ENCODE results near the gene SMDT1.

DNA sequence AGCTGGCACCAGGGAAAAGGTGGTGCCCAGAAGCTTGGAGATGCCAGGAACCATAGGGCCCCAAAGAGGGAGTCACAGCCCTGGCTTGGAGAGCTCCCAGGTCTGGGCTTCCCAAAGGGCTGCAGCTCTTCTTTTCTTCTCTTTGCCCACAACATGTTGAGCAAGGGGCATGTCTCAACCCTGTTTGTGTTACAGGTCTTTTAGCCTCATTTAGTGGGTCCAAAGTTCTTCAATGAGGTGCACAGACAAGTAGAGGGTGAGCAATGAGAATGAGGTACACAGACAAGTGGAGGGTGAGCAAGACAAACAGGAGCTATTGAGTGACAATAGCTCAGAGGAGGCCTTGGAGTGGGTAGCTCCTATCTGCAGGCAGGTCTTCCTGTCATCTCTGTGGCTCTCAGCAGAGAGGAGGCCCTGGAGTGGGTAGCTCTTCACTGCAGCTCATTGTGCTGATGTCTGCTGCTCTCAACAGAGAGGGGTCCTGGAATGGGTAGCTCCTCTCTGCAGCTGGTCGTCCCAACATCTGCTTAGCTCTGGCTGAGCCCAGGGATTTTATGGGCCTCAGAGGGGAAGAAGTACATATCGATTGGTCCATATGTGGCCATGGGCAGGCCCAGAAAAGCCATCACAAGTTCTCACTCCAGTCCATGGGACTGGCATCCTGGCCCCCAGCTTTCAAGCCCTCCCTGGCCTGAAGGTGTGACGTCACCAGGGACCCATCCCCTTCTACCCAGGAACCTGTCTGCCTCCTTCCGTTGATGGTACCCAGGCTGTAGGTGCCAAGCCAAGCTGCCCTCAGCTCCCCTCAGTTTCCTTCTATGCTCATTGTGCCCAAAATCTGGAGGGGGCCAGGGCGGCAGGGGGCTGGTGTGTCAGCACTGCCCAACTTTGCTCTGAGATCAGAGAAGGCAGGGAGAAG lies 46.0 kb upstream of the SMDT1 start:
- TF ChIP-seq, protein P1, sequence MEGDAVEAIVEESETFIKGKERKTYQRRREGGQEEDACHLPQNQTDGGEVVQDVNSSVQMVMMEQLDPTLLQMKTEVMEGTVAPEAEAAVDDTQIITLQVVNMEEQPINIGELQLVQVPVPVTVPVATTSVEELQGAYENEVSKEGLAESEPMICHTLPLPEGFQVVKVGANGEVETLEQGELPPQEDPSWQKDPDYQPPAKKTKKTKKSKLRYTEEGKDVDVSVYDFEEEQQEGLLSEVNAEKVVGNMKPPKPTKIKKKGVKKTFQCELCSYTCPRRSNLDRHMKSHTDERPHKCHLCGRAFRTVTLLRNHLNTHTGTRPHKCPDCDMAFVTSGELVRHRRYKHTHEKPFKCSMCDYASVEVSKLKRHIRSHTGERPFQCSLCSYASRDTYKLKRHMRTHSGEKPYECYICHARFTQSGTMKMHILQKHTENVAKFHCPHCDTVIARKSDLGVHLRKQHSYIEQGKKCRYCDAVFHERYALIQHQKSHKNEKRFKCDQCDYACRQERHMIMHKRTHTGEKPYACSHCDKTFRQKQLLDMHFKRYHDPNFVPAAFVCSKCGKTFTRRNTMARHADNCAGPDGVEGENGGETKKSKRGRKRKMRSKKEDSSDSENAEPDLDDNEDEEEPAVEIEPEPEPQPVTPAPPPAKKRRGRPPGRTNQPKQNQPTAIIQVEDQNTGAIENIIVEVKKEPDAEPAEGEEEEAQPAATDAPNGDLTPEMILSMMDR (IDR thresholded peaks at IDR 0.05; ENCODE audit: low read length): no peak
- TF ChIP-seq EZH2 (optimal IDR thresholded peaks at IDR 0.05; ENCODE audit: low read depth, low read length): no peak
- no peak for TF ChIP-seq EZH2phosphoT487 (IDR thresholded peaks at IDR 0.05; ENCODE audit: low read length)
